HG03378 (cell line): ENCODE data around the gene DHRS11.

Experiments
- ATAC-seq: cut with Tn5 transposase; IDR thresholded peaks from one replicate; pipeline ENCODE4 v1.9.1; 2021; ENCODE audit warnings: mild to moderate bottlenecking, moderate library complexity; ENCODE audit not compliant: unreplicated experiment

DHRS11 gene

DNA sequence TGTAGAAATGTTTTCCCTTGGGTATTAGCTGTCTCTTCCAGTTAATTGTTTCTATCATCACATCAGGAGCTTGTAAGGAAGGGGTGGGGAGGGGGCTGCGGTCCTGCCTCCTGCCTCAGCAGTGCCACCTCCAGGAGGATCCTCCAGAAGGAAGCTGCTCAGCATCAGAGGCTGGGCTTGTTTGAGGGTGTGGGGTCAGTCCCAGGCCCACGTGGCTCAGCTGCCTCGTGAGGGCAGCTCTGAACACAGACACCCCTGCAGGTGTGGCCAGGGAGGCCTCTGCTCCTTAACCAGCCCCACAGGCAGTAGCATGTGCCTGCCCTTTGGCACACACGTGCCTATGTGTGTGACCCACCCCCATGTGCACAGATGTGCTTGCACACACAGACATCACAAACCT lies 56.0 kb downstream of the DHRS11 start:
- no peak for ATAC-seq

DNA sequence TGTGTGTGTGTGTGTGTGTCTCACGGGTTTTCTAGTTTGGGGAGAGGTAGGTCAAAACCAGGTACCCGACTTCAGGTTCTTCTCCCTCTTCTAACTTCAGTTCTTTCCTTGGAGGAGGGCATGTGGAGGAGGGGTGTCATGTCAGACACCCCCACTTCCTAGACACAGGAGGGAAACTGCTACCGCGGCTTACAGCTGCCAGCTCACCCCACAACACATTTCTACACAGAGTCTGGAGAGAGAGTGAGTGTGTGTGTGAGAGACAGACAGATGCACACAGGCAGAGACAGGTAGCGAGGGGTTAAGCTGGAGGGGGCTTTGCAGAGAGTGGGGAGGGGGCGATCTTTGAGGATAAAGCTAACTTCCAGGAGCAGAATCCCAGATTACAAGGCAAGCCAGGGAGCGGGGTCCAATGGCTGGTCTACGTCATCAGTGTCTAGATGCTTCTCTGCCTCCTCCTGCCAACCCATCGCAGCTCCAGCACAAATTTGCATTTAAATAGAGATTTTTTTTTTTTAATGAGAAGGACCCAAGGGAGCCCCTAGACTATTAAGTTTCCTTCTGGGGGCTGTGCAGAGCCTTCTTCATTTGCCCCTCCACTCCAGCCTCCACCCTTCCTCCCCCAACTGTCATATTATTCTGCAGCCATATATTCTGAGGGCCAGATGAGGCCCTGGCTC lies 58.6 kb downstream of the DHRS11 start:
- no peak for ATAC-seq
